ENCODE results near the gene RASA3. TPM values are rescaled to one million over a fixed set of nuclear protein-coding genes. Genes with fewer than 3 reads are reported as not detected.

Gene RASA3
- total RNA-seq, 1 experiment from 2014 or later: 0.95 TPM

DNA sequence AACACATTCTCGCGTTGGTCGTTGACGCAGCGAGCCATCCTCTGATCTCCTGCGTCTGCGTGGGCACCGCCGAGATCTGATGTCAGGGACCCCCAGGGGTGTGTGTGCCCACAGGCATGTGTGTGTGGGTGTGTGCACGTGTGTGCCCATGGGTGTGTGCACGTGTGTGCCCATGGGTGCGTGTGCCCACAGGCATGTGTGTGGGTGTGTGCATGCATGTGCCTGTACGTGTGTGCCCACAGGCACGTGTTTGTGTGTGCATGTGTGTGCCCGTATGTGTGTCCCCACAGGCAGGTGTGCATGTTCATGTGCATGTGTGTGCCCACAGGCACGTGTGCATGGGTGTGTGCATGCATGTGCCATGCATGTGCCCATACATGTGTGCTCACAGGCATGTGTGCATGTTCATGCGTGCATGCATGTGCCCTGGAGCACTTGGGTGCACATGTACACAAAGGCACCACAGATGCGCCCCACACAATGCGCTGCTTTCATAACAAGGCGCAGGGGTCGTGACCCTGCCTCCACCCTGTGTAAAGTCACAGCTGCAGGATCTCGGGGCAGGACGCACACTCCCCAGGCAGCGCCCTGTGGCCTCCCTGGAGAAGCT lies 77.5 kb downstream of the RASA3 start:
- H3K4me3 ChIP-seq (ENCODE audit: low read depth, low read length): no peak overlapping the region
- ChIA-PET CTCF (no interaction called here), POLR2A (no interaction called here)
- no peaks in the 10 kb centered on the region for H3K27me3 ChIP-seq (replicated peaks; ENCODE audit: control insufficient read depth, insufficient read depth, low read length)
- TF ChIP-seq, protein P1, sequence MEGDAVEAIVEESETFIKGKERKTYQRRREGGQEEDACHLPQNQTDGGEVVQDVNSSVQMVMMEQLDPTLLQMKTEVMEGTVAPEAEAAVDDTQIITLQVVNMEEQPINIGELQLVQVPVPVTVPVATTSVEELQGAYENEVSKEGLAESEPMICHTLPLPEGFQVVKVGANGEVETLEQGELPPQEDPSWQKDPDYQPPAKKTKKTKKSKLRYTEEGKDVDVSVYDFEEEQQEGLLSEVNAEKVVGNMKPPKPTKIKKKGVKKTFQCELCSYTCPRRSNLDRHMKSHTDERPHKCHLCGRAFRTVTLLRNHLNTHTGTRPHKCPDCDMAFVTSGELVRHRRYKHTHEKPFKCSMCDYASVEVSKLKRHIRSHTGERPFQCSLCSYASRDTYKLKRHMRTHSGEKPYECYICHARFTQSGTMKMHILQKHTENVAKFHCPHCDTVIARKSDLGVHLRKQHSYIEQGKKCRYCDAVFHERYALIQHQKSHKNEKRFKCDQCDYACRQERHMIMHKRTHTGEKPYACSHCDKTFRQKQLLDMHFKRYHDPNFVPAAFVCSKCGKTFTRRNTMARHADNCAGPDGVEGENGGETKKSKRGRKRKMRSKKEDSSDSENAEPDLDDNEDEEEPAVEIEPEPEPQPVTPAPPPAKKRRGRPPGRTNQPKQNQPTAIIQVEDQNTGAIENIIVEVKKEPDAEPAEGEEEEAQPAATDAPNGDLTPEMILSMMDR (IDR thresholded peaks at IDR 0.05; ENCODE audit: insufficient read depth in 1 of 2, low read depth in 1 of 2, low read length in 1 of 2, severe bottlenecking in 1 of 2, unreplicated experiment in 1 of 2): no peak
- intact Hi-C loops (cut with micrococcal nuclease; ENCODE audit: unreplicated experiment): no loop called here
- H3K9me3 ChIP-seq: no peaks in the 10 kb centered on the region
- H3K27ac Mint-ChIP-seq (ENCODE audit: unreplicated experiment): no peak overlapping the region
- no peaks in the 10 kb centered on the region for H3K9me3 Mint-ChIP-seq (ENCODE audit: unreplicated experiment)
- no TSS peak for BruUV-seq (replicated peaks)
- no peaks in the 10 kb centered on the region for H3K4me1 Mint-ChIP-seq (ENCODE audit: low read depth, unreplicated experiment)
- H3K4me3 Mint-ChIP-seq (ENCODE audit: unreplicated experiment): no peak overlapping the region
- no peak for DNase-seq
- no peaks in the 10 kb centered on the region for H3K4me1 ChIP-seq
- H3K36me3 ChIP-seq (ENCODE audit: control insufficient read depth, insufficient read depth, low read length): no peaks in the 10 kb centered on the region
- no peaks in the 10 kb centered on the region for H3K27me3 Mint-ChIP-seq (ENCODE audit: insufficient read depth, unreplicated experiment)
- no peaks in the 10 kb centered on the region for H3K36me3 Mint-ChIP-seq (ENCODE audit: insufficient read depth, unreplicated experiment)

DNA sequence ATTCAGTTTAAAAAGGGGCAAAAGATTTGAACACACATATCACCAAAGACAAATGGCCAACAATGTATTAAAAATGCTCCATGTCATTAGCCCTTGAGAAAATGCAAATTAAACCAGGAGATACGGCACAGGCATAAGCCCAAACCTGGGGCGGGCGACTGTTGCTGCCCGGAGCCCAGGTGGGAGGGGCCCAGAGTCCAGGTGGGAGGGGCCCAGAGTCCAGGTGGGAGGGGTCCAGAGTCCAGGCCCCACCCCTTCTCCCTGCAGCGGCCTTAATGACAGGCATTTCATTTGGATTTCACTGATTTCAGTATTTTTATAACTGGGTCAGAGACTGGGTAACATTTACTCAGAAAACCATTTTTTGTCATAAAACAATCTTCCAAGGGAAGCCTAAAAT lies 78.2 kb downstream of the RASA3 start:
- Mint-ChIP-seq H3K9me3 (ENCODE audit: unreplicated experiment) (no peaks in the 10 kb centered on the region), H3K27me3 (ENCODE audit: insufficient read depth, unreplicated experiment) (no peaks in the 10 kb centered on the region), H3K4me1 (ENCODE audit: low read depth, unreplicated experiment) (no peaks in the 10 kb centered on the region), H3K27ac (ENCODE audit: unreplicated experiment) (no peak overlapping the region), H3K36me3 (ENCODE audit: insufficient read depth, unreplicated experiment) (no peaks in the 10 kb centered on the region), H3K4me3 (ENCODE audit: unreplicated experiment) (no peak overlapping the region)
- POLR2A ChIA-PET: no interaction called here
- no TSS peak for BruUV-seq (replicated peaks)
- Histone ChIP-seq H3K36me3 (ENCODE audit: control insufficient read depth, insufficient read depth, low read length) (no peaks in the 10 kb centered on the region), H3K4me1 (no peaks in the 10 kb centered on the region), H3K9me3 (no peaks in the 10 kb centered on the region), H3K4me3 (ENCODE audit: low read depth, low read length) (no peak overlapping the region), H3K27me3 (replicated peaks; ENCODE audit: control insufficient read depth, insufficient read depth, low read length) (no peaks in the 10 kb centered on the region)
- intact Hi-C loops (cut with micrococcal nuclease; ENCODE audit: unreplicated experiment): no loop called here
- DNase-seq: no peak
- CTCF ChIA-PET: no interaction called here
- TF ChIP-seq, protein P1 (IDR thresholded peaks at IDR 0.05; ENCODE audit: insufficient read depth in 1 of 2, low read depth in 1 of 2, low read length in 1 of 2, severe bottlenecking in 1 of 2, unreplicated experiment in 1 of 2): no peak

DNA sequence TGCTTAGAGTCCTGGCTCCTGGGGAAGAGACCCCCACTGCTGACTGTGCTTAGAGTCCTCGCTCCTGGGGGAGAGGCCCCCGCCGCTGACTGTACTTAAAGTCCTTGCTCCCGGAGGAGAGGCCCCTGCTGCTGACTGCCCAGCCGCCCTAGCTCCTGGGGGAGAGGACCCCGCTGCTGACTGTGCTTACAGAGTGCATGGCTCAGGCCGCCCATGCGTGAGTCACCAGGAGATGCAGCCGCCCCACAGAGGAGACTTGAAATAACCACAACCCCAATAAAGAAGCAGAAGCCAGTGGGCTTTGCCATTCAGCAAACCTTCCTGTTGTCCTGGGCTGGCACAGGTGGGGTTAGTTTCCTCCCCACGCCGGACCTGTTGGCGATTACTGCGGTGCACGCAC lies 79.4 kb downstream of the RASA3 start:
- no peaks in the 10 kb centered on the region for H3K4me1 ChIP-seq
- Mint-ChIP-seq H3K36me3 (ENCODE audit: insufficient read depth, unreplicated experiment) (no peaks in the 10 kb centered on the region), H3K27ac (ENCODE audit: unreplicated experiment) (no peak overlapping the region), H3K9me3 (ENCODE audit: unreplicated experiment) (no peaks in the 10 kb centered on the region), H3K4me1 (ENCODE audit: low read depth, unreplicated experiment) (no peaks in the 10 kb centered on the region), H3K4me3 (ENCODE audit: unreplicated experiment) (no peak overlapping the region), H3K27me3 (ENCODE audit: insufficient read depth, unreplicated experiment) (no peaks in the 10 kb centered on the region)
- no peaks in the 10 kb centered on the region for H3K9me3 ChIP-seq
- BruUV-seq (replicated peaks): no TSS peak
- intact Hi-C loops (cut with micrococcal nuclease; ENCODE audit: unreplicated experiment): no loop called here
- no peak for DNase-seq
- no peaks in the 10 kb centered on the region for H3K36me3 ChIP-seq (ENCODE audit: control insufficient read depth, insufficient read depth, low read length)
- no peak overlapping the region for H3K4me3 ChIP-seq (ENCODE audit: low read depth, low read length)
- POLR2A ChIA-PET: no interaction called here
- H3K27me3 ChIP-seq (replicated peaks; ENCODE audit: control insufficient read depth, insufficient read depth, low read length): no peaks in the 10 kb centered on the region
- CTCF ChIA-PET: no interaction called here
- TF ChIP-seq, protein P1 (IDR thresholded peaks at IDR 0.05; ENCODE audit: insufficient read depth in 1 of 2, low read depth in 1 of 2, low read length in 1 of 2, severe bottlenecking in 1 of 2, unreplicated experiment in 1 of 2): no peak
